GM19438 (cell line): Measurements from ENCODE around the gene MYOM3.
"Not testable (repeated sequence)": the region's sequence is repeated elsewhere in the genome, so short reads cannot be mapped to it uniquely, and the experiment has no call there.

Experiments used
- ATAC-seq: cut with Tn5 transposase; IDR thresholded peaks from one replicate; pipeline ENCODE4 v1.9.1; 2021; ENCODE audit warnings: low read depth; ENCODE audit not compliant: unreplicated experiment

Gene MYOM3

GRCh38 chr1:24008574-24009184 is 103.3 kb downstream of the MYOM3 start:
- not testable (repeated sequence) for ATAC-seq

- ATAC-seq, result no peak
Measured at GRCh38 chr1:24007079-24007478, 104.9 kb downstream of the MYOM3 start.
